ENCODE results near the gene TNFRSF9. TPM values are rescaled to one million over a fixed set of nuclear protein-coding genes. Genes with fewer than 3 reads are reported as not detected.

Gene TNFRSF9
- under 0.01 and 0.11 TPM in 2 replicates for total RNA-seq

GRCh38 chr1:7940745-7941436 lies at the start of gene TNFRSF9:
TNFRSF9 (minus strand) TSS chr1:7940839; CDS start chr1:7939994, 845 bp downstream.

GRCh38 chr1:7961216-7962013 lies 20.8 kb upstream of the TNFRSF9 start, which contains the start of gene PARK7:
PARK7 (plus strand) TSS chr1:7961711; CDS start chr1:7962786, 1,075 bp downstream.

Other genes starting within 250 kb of the TNFRSF9 start
- gene VAMP3, start 169.5 kb downstream of the TNFRSF9 start, total RNA-seq, result 102 and 117 TPM in 2 replicates
- 1.6 and 2.1 TPM in 2 replicates for gene PER3, start 156.5 kb downstream of the TNFRSF9 start, total RNA-seq
- 0.33 TPM in 1 of 2 replicates, not detected in the other for gene UTS2, start 87.8 kb downstream of the TNFRSF9 start, total RNA-seq
- 201 and 228 TPM in 2 replicates for gene PARK7, start 20.9 kb upstream of the TNFRSF9 start, total RNA-seq
- gene ERRFI1, start 85.5 kb upstream of the TNFRSF9 start, total RNA-seq, result 54.5 and 121 TPM in 2 replicates

Measured in dermis lymphatic vessel endothelial cell (primary cell).